ENCODE data around the gene KCNIP3. TPM values are rescaled to one million over a fixed set of nuclear protein-coding genes. Genes with fewer than 3 reads are reported as not detected.

KCNIP3 gene
- total RNA-seq, 2 experiments from 2014 or later, result not detected

DNA sequence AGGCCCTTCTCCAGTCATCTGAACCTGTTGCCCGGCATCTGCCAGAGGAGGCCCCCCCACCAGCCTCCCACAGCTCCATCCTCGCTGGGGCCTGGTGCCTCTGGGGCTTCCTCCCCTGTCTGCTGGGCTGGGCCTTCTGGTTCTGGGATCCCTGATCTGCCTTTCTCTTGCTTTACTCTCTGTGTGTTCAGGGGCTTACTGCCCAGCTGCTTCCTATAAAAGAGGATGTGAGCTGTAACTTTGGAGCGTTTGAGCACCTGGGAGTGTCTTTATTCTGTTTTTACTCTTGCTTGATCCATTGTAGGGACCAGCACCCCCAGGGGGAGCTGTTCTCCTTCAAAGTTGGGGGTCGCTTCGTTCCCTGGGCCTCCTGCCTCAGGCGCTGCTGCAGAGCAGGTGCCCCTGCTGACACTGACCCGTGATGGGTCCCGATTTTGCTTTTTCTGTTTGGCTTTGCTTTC lies 82.3 kb downstream of the KCNIP3 start:
- Mint-ChIP-seq H3K36me3 (ENCODE audit: low read depth) (no peaks in the 10 kb centered on the region), H3K4me1 (ENCODE audit: low read depth) (peaks cover 2% of the 10 kb centered on the region), H3K27ac (no peak overlapping the region), H3K9me3 (no peaks in the 10 kb centered on the region), H3K27me3 (ENCODE audit: low read depth) (peaks cover 4% of the 10 kb centered on the region), H3K4me3 (no peak overlapping the region)
- intact Hi-C loops (cut with micrococcal nuclease), result no loop called here
- CTCF ChIA-PET, result interaction anchor here (0.9 to 1.0 kb wide), 2 partner anchors 10 to 210 kb away, joined by 4 to 5 read pairs; no protein-coding TSS in a partner anchor
- DNase-seq, result peak; percentile 20

GRCh38 chr2:95380280-95380679 lies 83.1 kb downstream of the KCNIP3 start:
- H3K27me3 Mint-ChIP-seq (ENCODE audit: low read depth), result peaks cover 4% of the 10 kb centered on the region
- no peak overlapping the region for H3K4me3 Mint-ChIP-seq
- no peak for DNase-seq
- no peaks in the 10 kb centered on the region for H3K4me1 Mint-ChIP-seq (ENCODE audit: low read depth)
- H3K9me3 Mint-ChIP-seq, result no peaks in the 10 kb centered on the region
- intact Hi-C loops (cut with micrococcal nuclease), result no loop called here
- no peaks in the 10 kb centered on the region for H3K36me3 Mint-ChIP-seq (ENCODE audit: low read depth)
- no peak overlapping the region for H3K27ac Mint-ChIP-seq
- CTCF ChIA-PET, result interaction anchor here (0.9 kb wide), 1 partner anchor 9 kb away, joined by 5 read pairs; no protein-coding TSS in a partner anchor

DNA sequence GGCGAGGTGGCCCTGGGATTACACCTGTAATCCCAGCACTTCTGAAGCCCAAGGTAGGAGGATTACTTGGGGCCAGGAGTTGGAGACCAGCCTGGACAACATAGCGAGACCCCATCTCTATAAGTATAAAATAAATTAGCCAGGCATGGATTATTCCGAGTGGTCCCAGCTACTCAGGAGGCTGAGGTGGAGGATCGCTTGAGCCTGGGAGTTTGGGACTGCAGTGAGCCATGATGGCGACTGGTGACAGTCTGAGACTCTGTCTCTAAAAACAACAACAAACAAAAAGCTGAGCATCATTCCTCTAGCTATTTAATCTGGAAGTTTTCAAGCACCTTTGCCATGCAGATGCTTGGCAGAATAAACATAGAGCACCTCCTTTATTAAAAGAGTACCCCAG lies 83.6 kb downstream of the KCNIP3 start:
- Mint-ChIP-seq H3K27ac (no peak overlapping the region), H3K27me3 (ENCODE audit: low read depth) (peaks cover 4% of the 10 kb centered on the region), H3K4me1 (ENCODE audit: low read depth) (no peaks in the 10 kb centered on the region), H3K36me3 (ENCODE audit: low read depth) (no peaks in the 10 kb centered on the region), H3K4me3 (no peak overlapping the region), H3K9me3 (no peaks in the 10 kb centered on the region)
- intact Hi-C loops (cut with micrococcal nuclease), result no loop called here
- CTCF ChIA-PET, result no interaction called here
- no peak for DNase-seq

DNA sequence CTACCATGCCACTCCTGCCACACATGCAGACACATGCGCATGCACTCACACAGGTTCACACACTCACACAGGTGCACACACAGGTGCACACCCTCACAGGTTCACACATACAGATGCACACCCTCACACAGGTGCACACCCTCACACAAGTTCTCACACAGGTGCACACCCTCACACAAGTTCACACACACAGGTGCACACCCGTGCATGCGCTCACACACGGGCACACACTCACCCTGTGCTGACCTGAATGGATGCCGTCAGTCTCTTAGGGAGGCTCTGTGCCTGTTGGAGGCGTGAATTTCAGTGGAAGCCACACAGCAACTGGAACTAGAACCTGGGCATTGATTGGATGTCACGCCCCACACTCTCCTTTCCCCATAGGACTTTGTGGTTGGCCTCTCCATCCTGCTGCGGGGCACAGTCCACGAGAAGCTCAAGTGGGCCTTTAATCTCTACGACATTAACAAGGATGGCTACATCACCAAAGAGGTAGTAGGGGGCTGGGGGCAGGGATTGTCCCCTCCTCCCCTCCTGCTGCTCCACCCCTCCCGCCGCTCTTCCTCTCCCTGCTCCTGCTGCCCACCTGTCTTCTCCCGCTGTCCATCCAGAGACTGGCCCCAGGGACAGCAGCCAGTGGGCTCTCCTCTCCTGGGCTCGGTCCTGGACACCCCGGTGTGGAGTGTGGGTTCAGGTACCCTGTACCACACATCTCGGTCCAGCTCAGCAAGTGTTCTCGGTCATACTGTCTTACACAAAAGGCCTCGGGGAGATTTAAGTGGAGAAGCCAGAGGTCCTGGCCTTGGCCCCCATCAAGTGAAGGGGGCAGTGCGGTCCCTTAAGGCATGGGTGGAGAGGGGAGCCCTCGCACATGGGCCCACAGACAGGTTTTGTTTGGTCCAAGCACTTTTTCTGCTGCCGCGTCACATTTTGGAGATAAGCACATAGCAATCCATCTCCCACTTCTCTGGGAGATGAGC lies 84.4 kb downstream of the KCNIP3 start:
- H3K9me3 Mint-ChIP-seq, result no peaks in the 10 kb centered on the region

GRCh38 chr2:95382192-95382591 lies 85.0 kb downstream of the KCNIP3 start:
- Mint-ChIP-seq H3K36me3 (ENCODE audit: low read depth) (no peaks in the 10 kb centered on the region), H3K4me3 (no peak overlapping the region), H3K27ac (no peak overlapping the region), H3K4me1 (ENCODE audit: low read depth) (no peaks in the 10 kb centered on the region), H3K9me3 (no peaks in the 10 kb centered on the region), H3K27me3 (ENCODE audit: low read depth) (peaks cover 4% of the 10 kb centered on the region)
- intact Hi-C loops (cut with micrococcal nuclease), result no loop called here
- no peak for DNase-seq
- CTCF ChIA-PET, result no interaction called here

More for the DNA sequence above, 84.4 kb downstream of the KCNIP3 start:
- Mint-ChIP-seq H3K27me3 (ENCODE audit: low read depth) (peaks cover 4% of the 10 kb centered on the region), H3K27ac (no peak overlapping the region), H3K36me3 (ENCODE audit: low read depth) (no peaks in the 10 kb centered on the region), H3K4me3 (no peak overlapping the region), H3K4me1 (ENCODE audit: low read depth) (no peaks in the 10 kb centered on the region)
- CTCF ChIA-PET, result no interaction called here
- intact Hi-C loops (cut with micrococcal nuclease), result no loop called here
- DNase-seq, result no peak

DNA sequence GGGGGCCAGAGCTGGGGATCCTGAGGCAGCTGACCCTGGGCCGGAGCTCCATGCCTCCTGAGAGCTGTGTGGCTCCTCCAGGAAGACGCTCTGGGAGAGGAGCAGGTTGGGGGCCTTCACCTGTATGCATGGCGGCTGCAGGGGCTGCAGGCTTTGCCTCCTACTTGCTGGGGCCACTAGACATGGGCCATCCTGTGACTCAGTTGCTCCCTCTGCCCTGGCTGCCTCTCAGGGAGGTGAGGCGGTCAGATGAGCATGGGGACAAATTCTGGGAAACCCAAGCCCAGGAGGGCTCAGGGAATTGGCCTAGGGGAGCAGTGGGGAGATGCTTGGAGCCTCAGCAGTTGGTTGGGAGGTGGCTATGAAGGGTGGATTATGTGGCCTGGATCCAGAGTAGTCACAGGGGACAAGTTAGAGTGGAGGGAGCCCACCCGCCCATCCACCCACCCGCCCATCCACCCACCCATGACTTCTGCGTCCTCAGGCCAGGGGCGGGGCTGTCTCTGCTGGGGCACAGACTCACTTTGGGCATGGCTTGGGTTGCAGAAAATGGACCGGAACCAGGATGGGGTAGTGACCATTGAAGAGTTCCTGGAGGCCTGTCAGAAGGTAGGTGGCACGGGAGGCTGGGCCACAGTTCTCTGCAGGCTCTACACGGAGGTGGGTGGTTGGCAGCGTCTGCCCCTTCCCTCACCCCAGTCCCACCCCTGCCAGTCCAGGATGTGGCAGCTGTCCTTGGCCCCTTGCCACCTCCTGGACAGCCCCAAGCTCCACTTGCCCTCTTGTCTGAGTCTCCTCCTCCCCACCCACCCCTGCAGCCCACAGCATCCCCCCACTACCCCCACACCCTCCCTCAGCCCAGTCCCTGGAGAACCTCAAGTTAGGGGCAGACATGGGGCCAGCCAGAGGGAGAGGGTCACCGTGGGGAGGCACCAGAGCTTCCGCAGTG lies 85.8 kb downstream of the KCNIP3 start:
- Mint-ChIP-seq H3K4me1 (ENCODE audit: low read depth) (no peaks in the 10 kb centered on the region), H3K27me3 (ENCODE audit: low read depth) (peaks cover 4% of the 10 kb centered on the region), H3K36me3 (ENCODE audit: low read depth) (no peaks in the 10 kb centered on the region), H3K4me3 (no peak overlapping the region), H3K9me3 (no peaks in the 10 kb centered on the region), H3K27ac (no peak overlapping the region)
- intact Hi-C loops (cut with micrococcal nuclease), result no loop called here
- DNase-seq, result no peak
- CTCF ChIA-PET, result interaction anchor here (0.6 to 0.8 kb wide), 2 partner anchors 12 to 217 kb away, joined by 3 read pairs; no protein-coding TSS in a partner anchor

GRCh38 chr2:95383635-95384027 lies 86.5 kb downstream of the KCNIP3 start:
- CTCF ChIA-PET, result interaction anchor here (0.5 to 0.8 kb wide), 3 partner anchors 11 to 217 kb away, joined by 3 to 4 read pairs (median 3); no protein-coding TSS in a partner anchor
- no peak overlapping the region for H3K4me3 Mint-ChIP-seq
- no peaks in the 10 kb centered on the region for H3K9me3 Mint-ChIP-seq
- H3K27ac Mint-ChIP-seq, result no peak overlapping the region
- H3K27me3 Mint-ChIP-seq (ENCODE audit: low read depth), result peaks cover 4% of the 10 kb centered on the region
- no peaks in the 10 kb centered on the region for H3K36me3 Mint-ChIP-seq (ENCODE audit: low read depth)
- intact Hi-C loops (cut with micrococcal nuclease), result no loop called here
- H3K4me1 Mint-ChIP-seq (ENCODE audit: low read depth), result no peaks in the 10 kb centered on the region
- DNase-seq, result no peak

GRCh38 chr2:95384854-95385569 lies 87.9 kb downstream of the KCNIP3 start:
- no peaks in the 10 kb centered on the region for H3K36me3 Mint-ChIP-seq (ENCODE audit: low read depth)
- H3K4me1 Mint-ChIP-seq (ENCODE audit: low read depth), result no peaks in the 10 kb centered on the region
- intact Hi-C loops (cut with micrococcal nuclease), result no loop called here
- DNase-seq, result no peak
- H3K4me3 Mint-ChIP-seq, result no peak overlapping the region
- peaks cover 4% of the 10 kb centered on the region for H3K27me3 Mint-ChIP-seq (ENCODE audit: low read depth)
- CTCF ChIA-PET, result interaction anchor here (1.4 kb wide), 1 partner anchor 40 kb away, joined by 3 read pairs; no protein-coding TSS in a partner anchor
- H3K9me3 Mint-ChIP-seq, result no peaks in the 10 kb centered on the region
- no peak overlapping the region for H3K27ac Mint-ChIP-seq

- intact Hi-C loops (cut with micrococcal nuclease), result no loop called here
- Mint-ChIP-seq H3K36me3 (ENCODE audit: low read depth) (no peaks in the 10 kb centered on the region), H3K4me1 (ENCODE audit: low read depth) (no peaks in the 10 kb centered on the region), H3K27me3 (ENCODE audit: low read depth) (peaks cover 4% of the 10 kb centered on the region), H3K9me3 (no peaks in the 10 kb centered on the region), H3K27ac (no peak overlapping the region), H3K4me3 (no peak overlapping the region)
- CTCF ChIA-PET, result interaction anchor here (1.4 kb wide), 1 partner anchor 41 kb away, joined by 3 read pairs; no protein-coding TSS in a partner anchor
- no peak for DNase-seq
Measured at GRCh38 chr2:95385570-95385984, 88.4 kb downstream of the KCNIP3 start.

DNA sequence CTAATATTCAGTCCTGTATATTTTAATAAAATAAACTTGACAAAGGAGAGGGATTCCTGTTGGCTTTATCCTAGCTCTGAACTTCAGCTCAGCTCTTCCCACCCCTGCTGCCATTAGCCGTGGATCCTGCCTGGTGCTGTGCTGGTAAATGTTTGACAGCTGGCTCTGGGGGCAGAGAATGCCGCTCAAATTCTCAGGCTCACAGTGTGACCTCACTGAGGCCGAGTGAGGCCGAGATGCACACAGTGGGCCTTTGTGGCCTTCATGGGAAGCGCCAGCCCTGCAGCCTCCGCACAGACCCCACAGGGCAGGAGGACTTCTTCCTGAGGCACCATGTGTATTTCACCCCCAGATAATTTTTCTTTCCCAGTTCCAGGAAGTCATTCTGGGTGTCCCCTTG lies 88.9 kb downstream of the KCNIP3 start:
- Mint-ChIP-seq H3K4me1 (ENCODE audit: low read depth) (no peaks in the 10 kb centered on the region), H3K27me3 (ENCODE audit: low read depth) (peaks cover 4% of the 10 kb centered on the region), H3K4me3 (no peak overlapping the region), H3K27ac (no peak overlapping the region), H3K9me3 (no peaks in the 10 kb centered on the region), H3K36me3 (ENCODE audit: low read depth) (no peaks in the 10 kb centered on the region)
- CTCF ChIA-PET, result interaction anchor here (1.4 kb wide), 1 partner anchor 41 kb away, joined by 3 read pairs; no protein-coding TSS in a partner anchor
- intact Hi-C loops (cut with micrococcal nuclease), result no loop called here
- no peak for DNase-seq

GRCh38 chr2:95387358-95387757 lies 90.2 kb downstream of the KCNIP3 start:
- Mint-ChIP-seq H3K4me3 (no peak overlapping the region), H3K27me3 (ENCODE audit: low read depth) (no peaks in the 10 kb centered on the region), H3K9me3 (no peaks in the 10 kb centered on the region), H3K4me1 (ENCODE audit: low read depth) (no peaks in the 10 kb centered on the region), H3K36me3 (ENCODE audit: low read depth) (no peaks in the 10 kb centered on the region), H3K27ac (no peak overlapping the region)
- CTCF ChIA-PET, result interaction anchor here (3.8 kb wide), 1 partner anchor 14 kb away, joined by 41 read pairs; the partner anchor contains the start of gene FAHD2A
- no peak for DNase-seq
- intact Hi-C loops (cut with micrococcal nuclease), result no loop called here
